Stimulated activated CD8-positive, alpha-beta memory T cell treated with anti-CD3 and anti-CD28 coated beads, Interleukin-2, amount 100 ng/mL, for 1 hour (primary cell): ENCODE data around the gene FBXL20.

Source experiments
- DNase-seq, 2 donors: peaks; one replicate each; pipeline ENCODE4 v3.0.0-alpha.2; 2020; ENCODE audit warnings: low read depth in 2 of 2

The FBXL20 gene

GRCh38 chr17:39225308-39225958, 176.0 kb downstream of the FBXL20 start, which contains the start of gene STAC2:
STAC2 (minus strand) TSS chr17:39225945; CDS start chr17:39225502, 443 bp downstream.
- no peak for DNase-seq

- DNase-seq = no peak
These were observed 176.6 kb downstream of the FBXL20 start for GRCh38 chr17:39224778-39225307.

- no peak for DNase-seq
These were observed 177.3 kb downstream of the FBXL20 start for GRCh38 chr17:39223907-39224777.

- DNase-seq = no peak
These were observed 178.3 kb downstream of the FBXL20 start for GRCh38 chr17:39222866-39223834.

- no peak for DNase-seq
These were observed 179.3 kb downstream of the FBXL20 start for GRCh38 chr17:39222151-39222550.

GRCh38 chr17:39221572-39221971, 179.9 kb downstream of the FBXL20 start:
- no peak for DNase-seq

GRCh38 chr17:39219647-39220154, 181.7 kb downstream of the FBXL20 start:
- DNase-seq = no peak

GRCh38 chr17:39218906-39219305, 182.5 kb downstream of the FBXL20 start:
- DNase-seq = no peak

- no peak for DNase-seq
These were observed 183.6 kb downstream of the FBXL20 start for GRCh38 chr17:39217734-39218369.

GRCh38 chr17:39213852-39214251, 187.6 kb downstream of the FBXL20 start:
- DNase-seq = no peak

GRCh38 chr17:39212841-39213480, 188.5 kb downstream of the FBXL20 start:
- no peak for DNase-seq

GRCh38 chr17:39212195-39212810, 189.1 kb downstream of the FBXL20 start:
- no peak for DNase-seq

GRCh38 chr17:39210093-39210434, 191.4 kb downstream of the FBXL20 start:
- DNase-seq = no peak

GRCh38 chr17:39209317-39210092, 191.9 kb downstream of the FBXL20 start:
- DNase-seq = peak; percentile 53 to 58

GRCh38 chr17:39208893-39209292, 192.5 kb downstream of the FBXL20 start:
- no peak for DNase-seq

- DNase-seq = no peak
These were observed 193.3 kb downstream of the FBXL20 start for GRCh38 chr17:39208136-39208535.

- no peak for DNase-seq
These were observed 196.3 kb downstream of the FBXL20 start for GRCh38 chr17:39205112-39205526.

GRCh38 chr17:39204245-39204644, 197.2 kb downstream of the FBXL20 start:
- DNase-seq = no peak
